ENCODE results near the gene PLEKHN1.

DNA sequence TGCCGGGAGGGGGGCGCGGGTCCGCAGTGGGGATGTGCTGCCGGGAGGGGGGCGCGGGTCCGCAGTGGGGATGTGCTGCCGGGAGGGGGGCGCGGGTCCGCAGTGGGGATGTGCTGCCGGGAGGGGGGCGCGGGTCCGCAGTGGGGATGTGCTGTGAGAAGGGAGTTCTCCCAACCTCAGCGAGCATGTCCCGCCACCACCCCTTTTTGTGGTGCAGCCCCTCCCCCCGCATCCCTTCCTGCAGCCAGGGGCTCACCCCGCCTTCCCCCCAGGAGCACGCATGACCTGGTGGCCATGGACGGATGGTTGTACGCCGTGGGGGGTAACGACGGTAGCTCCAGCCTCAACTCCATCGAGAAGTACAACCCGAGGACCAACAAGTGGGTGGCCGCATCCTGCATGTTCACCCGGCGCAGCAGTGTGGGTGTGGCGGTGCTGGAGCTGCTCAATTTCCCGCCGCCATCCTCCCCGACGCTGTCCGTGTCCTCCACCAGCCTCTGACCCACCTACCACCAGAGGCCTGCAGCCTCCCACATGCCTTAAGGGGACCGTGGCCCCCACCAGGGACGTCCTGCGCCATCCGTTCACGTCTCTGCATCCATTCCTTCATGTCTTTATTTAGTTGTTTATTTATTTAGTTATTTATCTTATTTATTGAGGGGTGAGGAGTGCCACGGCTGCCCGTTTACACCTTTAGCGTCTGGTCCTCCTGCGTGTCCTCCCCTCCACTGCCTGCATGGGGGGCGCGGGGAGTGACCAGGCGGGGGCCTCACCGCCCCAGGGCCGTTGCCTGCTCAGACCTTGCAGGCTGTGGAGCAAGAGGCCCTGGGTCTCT is 1.4 kb upstream of the PLEKHN1 start:
- TF ChIP-seq, protein P1, sequence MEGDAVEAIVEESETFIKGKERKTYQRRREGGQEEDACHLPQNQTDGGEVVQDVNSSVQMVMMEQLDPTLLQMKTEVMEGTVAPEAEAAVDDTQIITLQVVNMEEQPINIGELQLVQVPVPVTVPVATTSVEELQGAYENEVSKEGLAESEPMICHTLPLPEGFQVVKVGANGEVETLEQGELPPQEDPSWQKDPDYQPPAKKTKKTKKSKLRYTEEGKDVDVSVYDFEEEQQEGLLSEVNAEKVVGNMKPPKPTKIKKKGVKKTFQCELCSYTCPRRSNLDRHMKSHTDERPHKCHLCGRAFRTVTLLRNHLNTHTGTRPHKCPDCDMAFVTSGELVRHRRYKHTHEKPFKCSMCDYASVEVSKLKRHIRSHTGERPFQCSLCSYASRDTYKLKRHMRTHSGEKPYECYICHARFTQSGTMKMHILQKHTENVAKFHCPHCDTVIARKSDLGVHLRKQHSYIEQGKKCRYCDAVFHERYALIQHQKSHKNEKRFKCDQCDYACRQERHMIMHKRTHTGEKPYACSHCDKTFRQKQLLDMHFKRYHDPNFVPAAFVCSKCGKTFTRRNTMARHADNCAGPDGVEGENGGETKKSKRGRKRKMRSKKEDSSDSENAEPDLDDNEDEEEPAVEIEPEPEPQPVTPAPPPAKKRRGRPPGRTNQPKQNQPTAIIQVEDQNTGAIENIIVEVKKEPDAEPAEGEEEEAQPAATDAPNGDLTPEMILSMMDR (IDR thresholded peaks at IDR 0.05), result no peak
- no peak for TF ChIP-seq POLR2A (IDR thresholded peaks at IDR 0.05)

All from right lobe of liver (tissue), 4 donors.